B cell (primary cell): Measurements from ENCODE around the gene TMEM220. TPM values are rescaled to one million over a fixed set of nuclear protein-coding genes. Genes with fewer than 3 reads are reported as not detected.

Source experiments
- ATAC-seq: fragments of 200-7000 bp; cut with Tn5 transposase; one replicate; pipeline ENCODE4 v1.10.0; 2021; ENCODE audit warnings: low read depth, mild to moderate bottlenecking, moderate number of reproducible peaks, moderate library complexity
- CTCF ChIA-PET: fragments of 350-600 bp; sonication (Branson Sonifier 250); formaldehyde crosslinking; loops from one replicate; lab custom pipeline; 2021; ENCODE audit warnings: antibody characterized with exemption, inconsistent platforms; lab: Charles Lee
- POLR2A ChIA-PET: fragments of 350-600 bp; sonication (Branson Sonifier 250); formaldehyde crosslinking; loops from one replicate; lab custom pipeline; 2021; ENCODE audit warnings: antibody characterized with exemption; lab: Charles Lee
- DNase-seq: peaks from one replicate; pipeline ENCODE4 v3.0.0; 2013
- H2AFZ ChIP-seq: 2 replicates; pipeline ENCODE4 v1.6.1; 2012; ENCODE audit warnings: mild to moderate bottlenecking, low read depth, low read length; ENCODE audit not compliant: insufficient read depth, poor library complexity, severe bottlenecking
- H3K27ac ChIP-seq, 2 donors: 1 replicate in 1 of 2; 2 replicates in 1 of 2; pipeline ENCODE4 v1.5.1; 2012 to 2013; ENCODE audit warnings: low read length in 2 of 2, mild to moderate bottlenecking in 2 of 2, moderate library complexity in 1 of 2
- H3K27me3 ChIP-seq, 4 experiments: fragments of 200-600 bp in 1 of 4; sonication (generic) in 1 of 4; replicated peaks in 1 of 4; 1 replicate in 2 of 4; 2 replicates in 2 of 4; pipeline versions ENCODE4 v1.6.1 to v1.7.0; 2013 to 2016; ENCODE audit warnings: low read length in 3 of 4, mild to moderate bottlenecking in 2 of 4, mixed read lengths in 1 of 4, moderate library complexity in 1 of 4; ENCODE audit not compliant: insufficient read depth in 4 of 4, control insufficient read depth in 3 of 4; ENCODE audit errors: control extremely low read depth in 1 of 4
- H3K36me3 ChIP-seq, 2 experiments: replicated peaks in 1 of 2; 1 replicate in 1 of 2; 2 replicates in 1 of 2; pipeline versions ENCODE4 v1.6.1 to v1.7.1; 2013; ENCODE audit warnings: low read length in 1 of 2; ENCODE audit not compliant: insufficient read depth in 2 of 2, control insufficient read depth in 1 of 2; ENCODE audit errors: control extremely low read depth in 1 of 2, extremely low read depth in 1 of 2
- H3K4me1 ChIP-seq, 2 donors: fragments of 200-600 bp in 1 of 2; sonication (generic) in 1 of 2; 1 replicate in 1 of 2; 2 replicates in 1 of 2; pipeline versions ENCODE4 v1.5.1 to v1.6.1; 2013 to 2017; ENCODE audit warnings: low read length in 2 of 2; ENCODE audit not compliant: control insufficient read depth in 2 of 2, insufficient read depth in 2 of 2
- H3K4me2 ChIP-seq: replicated peaks from 2 replicates; pipeline ENCODE3; 2012; ENCODE audit warnings: mild to moderate bottlenecking, low read depth, low read length; ENCODE audit not compliant: poor library complexity, severe bottlenecking
- H3K4me3 ChIP-seq, 5 experiments: fragments of 200-600 bp in 1 of 5; sonication (generic) in 1 of 5; 1 replicate in 3 of 5; 2 replicates in 2 of 5; pipeline versions ENCODE4 v1.5.1 to v1.7.0; 2011 to 2016; ENCODE audit warnings: low read length in 4 of 5, mild to moderate bottlenecking in 4 of 5, low read depth in 2 of 5, control low read depth in 1 of 5, moderate library complexity in 1 of 5; ENCODE audit not compliant: insufficient read depth in 1 of 5; ENCODE audit errors: control extremely low read depth in 1 of 5, extremely low read depth in 1 of 5
- H3K79me2 ChIP-seq: fragments of 200-600 bp; sonication (generic); one replicate; pipeline ENCODE4 v1.6.0; 2016; ENCODE audit warnings: low read length; ENCODE audit not compliant: control insufficient read depth, insufficient read depth
- H3K9ac ChIP-seq: fragments of 200-600 bp; sonication (generic); 2 replicates; pipeline ENCODE4 v1.6.1; 2017; ENCODE audit warnings: mild to moderate bottlenecking, low read length, moderate library complexity
- H3K9me3 ChIP-seq, 3 donors: one replicate each; pipeline versions ENCODE4 v1.6.1 to v1.7.1; 2013; ENCODE audit warnings: low read length in 2 of 3; ENCODE audit not compliant: control insufficient read depth in 2 of 3, insufficient read depth in 1 of 3; ENCODE audit errors: control extremely low read depth in 1 of 3
- H4K20me1 ChIP-seq: 2 replicates; pipeline ENCODE4 v1.6.0; 2012; ENCODE audit warnings: mild to moderate bottlenecking, low read length; ENCODE audit not compliant: insufficient read depth, control insufficient read depth, poor library complexity, severe bottlenecking
- H3K27ac Mint-ChIP-seq: one replicate; pipeline ENCODE4 v1.8.0; 2021; ENCODE audit warnings: mixed read lengths
- H3K27me3 Mint-ChIP-seq: one replicate; pipeline ENCODE4 v1.8.0; 2021; ENCODE audit warnings: mixed read lengths
- H3K4me1 Mint-ChIP-seq: one replicate; pipeline ENCODE4 v1.8.0; 2021; ENCODE audit warnings: mixed read lengths
- H3K4me3 Mint-ChIP-seq: one replicate; pipeline ENCODE4 v1.8.0; 2021; ENCODE audit warnings: mixed read lengths
- H3K9me3 Mint-ChIP-seq: one replicate; pipeline ENCODE4 v1.8.0; 2022; ENCODE audit warnings: mixed read lengths; ENCODE audit not compliant: insufficient read depth
- EZH2 ChIP-seq: IDR thresholded peaks from 2 replicates; pipeline ENCODE4 v1.6.1; 2012; ENCODE audit warnings: borderline replicate concordance, low read depth, mild to moderate bottlenecking, moderate library complexity, low read length; ENCODE audit not compliant: insufficient read depth, poor library complexity, severe bottlenecking
- WGBS: methylation state at CpG from one replicate; pipeline ENCODE4 v1.1.5; 2013; ENCODE audit warnings: missing lambda C conversion rate; ENCODE audit not compliant: insufficient coverage; 5-methylcytosine and 5-hydroxymethylcytosine counted together
- intact Hi-C: fragments of 100-400 bp; cut with micrococcal nuclease; formaldehyde crosslinking; loops from one replicate; pipeline ENCODE4 v1.10.0; 2022
- polyA plus RNA-seq: library from polyadenylated mRNA; depleted of rRNA; stranded (reverse); fragments of >200 nt; gene quantifications from 2 replicates; pipeline ENCODE4 v1.2.3, GENCODE V29; 2012
- total RNA-seq, 2 donors: library from RNA; stranded (reverse); fragments of 120-200 nt in 1 of 2; gene quantifications; 1 replicate in 1 of 2; 2 replicates in 1 of 2; pipeline versions ENCODE4 v1.2.3 to v1.2.4, GENCODE V29; 2013 to 2022
- TF ChIP-seq, protein P1 (sequence below): fragments of 200-600 bp; IDR thresholded peaks from one replicate; pipeline ENCODE4 v1.8.0; 2022; ENCODE audit warnings: antibody characterized with exemption, mild to moderate bottlenecking

Gene TMEM220
- total and polyA plus RNA-seq, 2 donors (not counting 1 experiment from before 2014, with no cell fraction given) = 2.9 to 7.4 TPM

DNA sequence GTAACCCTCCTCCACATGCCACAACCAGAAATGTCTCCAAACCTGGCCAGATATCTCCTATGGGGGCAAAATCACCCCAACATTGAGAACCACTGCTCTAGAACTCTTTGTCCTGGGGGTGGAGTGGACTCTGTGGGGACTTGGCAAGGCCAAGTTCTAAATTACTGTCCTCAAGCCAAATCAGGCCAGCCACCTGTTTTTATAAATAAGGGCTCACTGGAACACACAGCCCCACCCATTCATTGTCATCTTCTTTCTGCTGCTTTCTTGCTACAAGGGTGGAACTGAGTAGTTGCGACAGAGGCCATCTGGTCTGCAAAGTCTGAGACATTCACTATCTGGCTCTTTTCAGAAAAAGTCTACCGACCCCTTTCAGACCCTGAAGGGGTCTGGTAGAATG is 26.8 kb upstream of the TMEM220 start:
- no peaks in the 10 kb centered on the region for H3K27me3 Mint-ChIP-seq
- H3K4me1 Mint-ChIP-seq = no peaks in the 10 kb centered on the region
- H3K27ac ChIP-seq = no peak overlapping the region
- 100% methylated on average over 1 of the region's 2 CpGs for WGBS
- no peak overlapping the region for H3K9ac ChIP-seq
- H4K20me1 ChIP-seq = no peaks in the 10 kb centered on the region
- no peaks in the 10 kb centered on the region for H3K36me3 ChIP-seq
- no peaks in the 10 kb centered on the region for H3K4me1 ChIP-seq
- ATAC-seq (no peak), DNase-seq (no peak)
- no peak overlapping the region for H3K27ac Mint-ChIP-seq
- H3K9me3 Mint-ChIP-seq = no peaks in the 10 kb centered on the region
- H2AFZ ChIP-seq = no peak overlapping the region
- H3K4me3 Mint-ChIP-seq = no peak overlapping the region
- no peaks in the 10 kb centered on the region for H3K27me3 ChIP-seq
- no peak overlapping the region for H3K4me3 ChIP-seq
- intact Hi-C loops = no loop called here
- CTCF ChIA-PET = no interaction called here
- no peaks in the 10 kb centered on the region for H3K79me2 ChIP-seq
- TF ChIP-seq, protein P1, sequence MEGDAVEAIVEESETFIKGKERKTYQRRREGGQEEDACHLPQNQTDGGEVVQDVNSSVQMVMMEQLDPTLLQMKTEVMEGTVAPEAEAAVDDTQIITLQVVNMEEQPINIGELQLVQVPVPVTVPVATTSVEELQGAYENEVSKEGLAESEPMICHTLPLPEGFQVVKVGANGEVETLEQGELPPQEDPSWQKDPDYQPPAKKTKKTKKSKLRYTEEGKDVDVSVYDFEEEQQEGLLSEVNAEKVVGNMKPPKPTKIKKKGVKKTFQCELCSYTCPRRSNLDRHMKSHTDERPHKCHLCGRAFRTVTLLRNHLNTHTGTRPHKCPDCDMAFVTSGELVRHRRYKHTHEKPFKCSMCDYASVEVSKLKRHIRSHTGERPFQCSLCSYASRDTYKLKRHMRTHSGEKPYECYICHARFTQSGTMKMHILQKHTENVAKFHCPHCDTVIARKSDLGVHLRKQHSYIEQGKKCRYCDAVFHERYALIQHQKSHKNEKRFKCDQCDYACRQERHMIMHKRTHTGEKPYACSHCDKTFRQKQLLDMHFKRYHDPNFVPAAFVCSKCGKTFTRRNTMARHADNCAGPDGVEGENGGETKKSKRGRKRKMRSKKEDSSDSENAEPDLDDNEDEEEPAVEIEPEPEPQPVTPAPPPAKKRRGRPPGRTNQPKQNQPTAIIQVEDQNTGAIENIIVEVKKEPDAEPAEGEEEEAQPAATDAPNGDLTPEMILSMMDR = no peak
- TF ChIP-seq EZH2 = no peak
- H3K9me3 ChIP-seq = no peaks in the 10 kb centered on the region
- no peak overlapping the region for H3K4me2 ChIP-seq
- POLR2A ChIA-PET = no interaction called here

DNA sequence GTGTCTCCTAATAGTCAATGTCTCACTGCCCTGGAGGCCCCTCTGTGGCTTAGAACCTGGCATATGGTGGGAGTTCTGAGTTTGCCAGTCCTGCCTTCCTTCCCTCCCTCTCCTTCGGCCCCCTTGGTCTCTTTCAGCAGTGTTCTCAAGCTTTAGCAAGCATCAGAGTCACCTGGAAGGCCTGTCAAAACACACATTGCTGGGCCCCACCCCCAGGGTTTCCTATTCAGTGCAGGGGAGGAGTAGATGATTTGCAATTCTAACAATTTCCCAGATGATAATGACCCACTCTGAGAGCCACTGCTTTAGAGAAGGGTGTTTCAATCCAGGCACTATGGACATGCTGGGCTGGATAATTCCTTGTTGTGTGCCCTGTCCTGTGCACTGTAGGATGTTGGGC is 26.4 kb upstream of the TMEM220 start:
- Histone ChIP-seq H3K4me2 (no peak overlapping the region), H3K79me2 (no peaks in the 10 kb centered on the region), H3K9ac (no peak overlapping the region), H2AFZ (no peak overlapping the region), H4K20me1 (no peaks in the 10 kb centered on the region), H3K9me3 (no peaks in the 10 kb centered on the region), H3K27ac (no peak overlapping the region), H3K4me3 (no peak overlapping the region), H3K36me3 (no peaks in the 10 kb centered on the region), H3K27me3 (no peaks in the 10 kb centered on the region), H3K4me1 (no peaks in the 10 kb centered on the region)
- intact Hi-C loops = no loop called here
- Mint-ChIP-seq H3K27ac (no peak overlapping the region), H3K4me1 (no peaks in the 10 kb centered on the region), H3K9me3 (no peaks in the 10 kb centered on the region), H3K27me3 (no peaks in the 10 kb centered on the region), H3K4me3 (no peak overlapping the region)
- CTCF ChIA-PET = no interaction called here
- TF ChIP-seq, protein P1 = no peak
- TF ChIP-seq EZH2 = no peak
- no CpG with 5 or more reads among the region's 1 CpG for WGBS
- ATAC-seq (no peak), DNase-seq (no peak)
- POLR2A ChIA-PET = no interaction called here
